H9 (cell line): ENCODE data around the gene KAZN. TPM values are rescaled to one million over a fixed set of nuclear protein-coding genes. Genes with fewer than 3 reads are reported as not detected.

Experiments
- DNase-seq: peaks from one replicate; pipeline ENCODE4 v3.0.0-alpha.2; 2017
- H2AFZ ChIP-seq: one replicate; pipeline ENCODE4 v1.6.1; 2013; ENCODE audit warnings: mild to moderate bottlenecking, low read length, control low read depth, moderate library complexity
- H2AK5ac ChIP-seq: 2 replicates; pipeline ENCODE4 v1.6.1; 2013; ENCODE audit warnings: low read length, control low read depth, mixed read lengths; ENCODE audit not compliant: insufficient read length
- H2BK120ac ChIP-seq: one replicate; pipeline ENCODE4 v1.6.1; 2013; ENCODE audit warnings: low read depth, mild to moderate bottlenecking, low read length, control low read depth, inconsistent platforms; ENCODE audit not compliant: poor library complexity, severe bottlenecking
- H2BK12ac ChIP-seq: 2 replicates; pipeline ENCODE4 v1.6.1; 2013; ENCODE audit warnings: low read length, control low read depth, mixed read lengths, low read depth; ENCODE audit not compliant: insufficient read length
- H2BK15ac ChIP-seq: 2 replicates; pipeline ENCODE4 v1.6.1; 2013; ENCODE audit warnings: low read depth, low read length, control low read depth
- H2BK20ac ChIP-seq: one replicate; pipeline ENCODE4 v1.6.1; 2013; ENCODE audit warnings: low read depth, mild to moderate bottlenecking, low read length, control low read depth, inconsistent platforms; ENCODE audit not compliant: poor library complexity, severe bottlenecking
- H2BK5ac ChIP-seq: 2 replicates; pipeline ENCODE4 v1.6.1; 2013; ENCODE audit warnings: low read length, control low read depth, mixed read lengths; ENCODE audit not compliant: insufficient read length
- H3K14ac ChIP-seq: 2 replicates; pipeline ENCODE4 v1.6.1; 2013; ENCODE audit warnings: low read length, control low read depth; ENCODE audit not compliant: insufficient read depth
- H3K18ac ChIP-seq: 2 replicates; pipeline ENCODE4 v1.6.1; 2013; ENCODE audit warnings: low read depth, mild to moderate bottlenecking, mixed read lengths, low read length, control low read depth; ENCODE audit not compliant: insufficient read length
- H3K23ac ChIP-seq: 2 replicates; pipeline ENCODE4 v1.6.1; 2013; ENCODE audit warnings: low read length, control low read depth, mixed read lengths, low read depth; ENCODE audit not compliant: insufficient read length
- H3K23me2 ChIP-seq: 2 replicates; pipeline ENCODE4 v1.6.1; 2013; ENCODE audit warnings: low read depth, mild to moderate bottlenecking, mixed read lengths, low read length, control low read depth; ENCODE audit not compliant: insufficient read length, poor library complexity, severe bottlenecking
- H3K27ac ChIP-seq: 2 replicates; pipeline ENCODE4 v1.5.1; 2013; ENCODE audit warnings: low read length, control low read depth, mixed read lengths, low read depth; ENCODE audit not compliant: insufficient read length
- H3K27me3 ChIP-seq: 2 replicates; pipeline ENCODE4 v1.6.1; 2013; ENCODE audit warnings: low read length, control low read depth, inconsistent platforms; ENCODE audit not compliant: insufficient read depth
- H3K4ac ChIP-seq: 2 replicates; pipeline ENCODE4 v1.6.1; 2013; ENCODE audit warnings: low read depth, mild to moderate bottlenecking, control low read depth, inconsistent platforms, low read length, moderate library complexity
- H3K4me1 ChIP-seq: 2 replicates; pipeline ENCODE4 v1.6.1; 2013; ENCODE audit warnings: low read length, control low read depth, inconsistent platforms; ENCODE audit not compliant: insufficient read depth
- H3K4me2 ChIP-seq: 2 replicates; pipeline ENCODE4 v1.6.1; 2013; ENCODE audit warnings: low read length, control low read depth, mixed read lengths; ENCODE audit not compliant: insufficient read length, insufficient read depth
- H3K56ac ChIP-seq: 2 replicates; pipeline ENCODE4 v1.6.1; 2013; ENCODE audit warnings: low read depth, mild to moderate bottlenecking, mixed read lengths, low read length, control low read depth; ENCODE audit not compliant: insufficient read length
- H3K79me1 ChIP-seq: 2 replicates; pipeline ENCODE4 v1.6.1; 2013; ENCODE audit warnings: low read depth, mild to moderate bottlenecking, moderate library complexity, low read length, control low read depth, inconsistent platforms; ENCODE audit not compliant: insufficient read depth, poor library complexity, severe bottlenecking
- H3K79me2 ChIP-seq: 2 replicates; pipeline ENCODE4 v1.6.1; 2013; ENCODE audit warnings: low read length, control low read depth, inconsistent platforms; ENCODE audit not compliant: insufficient read depth
- H3K9ac ChIP-seq: 2 replicates; pipeline ENCODE4 v1.6.1; 2013; ENCODE audit warnings: low read length, control low read depth, mixed read lengths; ENCODE audit not compliant: insufficient read length; ENCODE audit errors: extremely low read depth
- H3K9me3 ChIP-seq: one replicate; pipeline ENCODE4 v1.6.1; 2013; ENCODE audit warnings: low read depth, low read length, inconsistent platforms; ENCODE audit not compliant: control insufficient read depth
- H3T11ph ChIP-seq: one replicate; pipeline ENCODE4 v1.6.1; 2013; ENCODE audit warnings: mild to moderate bottlenecking, low read length, control low read depth, inconsistent platforms
- H4K20me1 ChIP-seq: one replicate; pipeline ENCODE4 v1.6.1; 2013; ENCODE audit not compliant: control insufficient read depth, insufficient read length, insufficient read depth
- H4K5ac ChIP-seq: 2 replicates; pipeline ENCODE4 v1.6.1; 2013; ENCODE audit warnings: low read depth, mild to moderate bottlenecking, mixed read lengths, low read length, control low read depth; ENCODE audit not compliant: insufficient read length
- H4K8ac ChIP-seq: replicated peaks from 2 replicates; pipeline ENCODE4 v1.6.1; 2013; ENCODE audit warnings: low read length, control low read depth, mixed read lengths, low read depth; ENCODE audit not compliant: insufficient read length
- H4K91ac ChIP-seq: 2 replicates; pipeline ENCODE4 v1.6.1; 2013; ENCODE audit warnings: low read depth, mild to moderate bottlenecking, moderate library complexity, mixed read lengths, low read length, control low read depth; ENCODE audit not compliant: insufficient read length
- H3K27ac Mint-ChIP-seq, 3 experiments: 2 replicates in 2 of 3; 3 replicates in 1 of 3; pipeline ENCODE4 v1.8.0; 2020 to 2021; ENCODE audit warnings: mixed read lengths in 3 of 3, mild to moderate bottlenecking in 1 of 3, moderate library complexity in 1 of 3
- H3K27me3 Mint-ChIP-seq: 2 replicates; pipeline ENCODE4 v1.8.0; 2021; ENCODE audit warnings: low read depth, mild to moderate bottlenecking, moderate library complexity, mixed read lengths
- H3K36me3 Mint-ChIP-seq, 3 experiments: 2 replicates in 2 of 3; 3 replicates in 1 of 3; pipeline ENCODE4 v1.8.0; 2020 to 2021; ENCODE audit warnings: low read depth in 3 of 3, mixed read lengths in 3 of 3; ENCODE audit not compliant: insufficient read depth in 1 of 3
- H3K4me1 Mint-ChIP-seq, 2 experiments: 2 replicates each; pipeline ENCODE4 v1.8.0; 2020; ENCODE audit warnings: mixed read lengths in 2 of 2
- H3K4me3 Mint-ChIP-seq, 2 experiments: 2 replicates in 1 of 2; 3 replicates in 1 of 2; pipeline ENCODE4 v1.8.0; 2020 to 2021; ENCODE audit warnings: mild to moderate bottlenecking in 2 of 2, mixed read lengths in 2 of 2, moderate library complexity in 1 of 2
- H3K9me3 Mint-ChIP-seq, 2 experiments: 2 replicates in 1 of 2; 3 replicates in 1 of 2; pipeline ENCODE4 v1.8.0; 2020; ENCODE audit warnings: mild to moderate bottlenecking in 2 of 2, mixed read lengths in 2 of 2, moderate library complexity in 1 of 2
- whole genome bisulfite sequencing: extraction: QIAGEN DNeasy Blood & Tissue Kit; methylation state at CpG from one replicate; pipeline ENCODE4 v1.1.7; 2013; ENCODE audit warnings: missing lambda C conversion rate, low lambda C conversion rate, mixed read lengths; ENCODE audit not compliant: insufficient read length; ENCODE audit errors: extremely low coverage; 5-methylcytosine and 5-hydroxymethylcytosine counted together
- total RNA-seq: library from RNA; stranded (reverse); gene quantifications from 2 replicates; pipeline ENCODE4 v1.2.1, GENCODE V29; 2021
- TF ChIP-seq, protein P1 (sequence below): fragments of 200-600 bp; sonication (generic); conservative IDR thresholded peaks from 3 replicates; pipeline ENCODE4 v1.8.0; 2021; ENCODE audit warnings: antibody characterized with exemption, mild to moderate bottlenecking

KAZN gene
- total RNA-seq, 1 experiment from 2014 or later, result 7.6 TPM

- Histone ChIP-seq H2BK20ac (no peak overlapping the region), H3K27ac (no peak overlapping the region), H4K5ac (no peak overlapping the region), H2BK15ac (no peak overlapping the region), H3K4me2 (no peak overlapping the region), H3K9ac (no peak overlapping the region), H3K4me1 (no peaks in the 10 kb centered on the region), H2AK5ac (no peak overlapping the region), H4K20me1 (no peaks in the 10 kb centered on the region), H3K18ac (no peak overlapping the region), H2BK5ac (no peak overlapping the region), H4K91ac (no peak overlapping the region), H3K56ac (no peak overlapping the region), H4K8ac (no peak overlapping the region), H3K14ac (no peak overlapping the region), H2BK120ac (no peak overlapping the region), H3K79me2 (no peaks in the 10 kb centered on the region), H3T11ph (no peak overlapping the region), H2BK12ac (no peak overlapping the region), H3K9me3 (no peaks in the 10 kb centered on the region), H3K23me2 (no peaks in the 10 kb centered on the region), H3K4ac (no peak overlapping the region), H2AFZ (no peak overlapping the region), H3K79me1 (no peaks in the 10 kb centered on the region), H3K23ac (no peak overlapping the region), H3K27me3 (no peaks in the 10 kb centered on the region)
- DNase-seq, result no peak
- WGBS, result no CpG with 5 or more reads among the region's 9 CpGs
- Mint-ChIP-seq H3K27ac (no peak overlapping the region), H3K27me3 (peaks cover 6% of the 10 kb centered on the region; the same call in 1 of the 2 replicates), H3K4me3 (no peak overlapping the region), H3K9me3 (no peaks in the 10 kb centered on the region), H3K36me3 (no peaks in the 10 kb centered on the region), H3K4me1 (peaks cover 0 to 5% of the 10 kb centered on the region in 2 experiments; a peak in 1 of 4 replicates)
- TF ChIP-seq, protein P1, sequence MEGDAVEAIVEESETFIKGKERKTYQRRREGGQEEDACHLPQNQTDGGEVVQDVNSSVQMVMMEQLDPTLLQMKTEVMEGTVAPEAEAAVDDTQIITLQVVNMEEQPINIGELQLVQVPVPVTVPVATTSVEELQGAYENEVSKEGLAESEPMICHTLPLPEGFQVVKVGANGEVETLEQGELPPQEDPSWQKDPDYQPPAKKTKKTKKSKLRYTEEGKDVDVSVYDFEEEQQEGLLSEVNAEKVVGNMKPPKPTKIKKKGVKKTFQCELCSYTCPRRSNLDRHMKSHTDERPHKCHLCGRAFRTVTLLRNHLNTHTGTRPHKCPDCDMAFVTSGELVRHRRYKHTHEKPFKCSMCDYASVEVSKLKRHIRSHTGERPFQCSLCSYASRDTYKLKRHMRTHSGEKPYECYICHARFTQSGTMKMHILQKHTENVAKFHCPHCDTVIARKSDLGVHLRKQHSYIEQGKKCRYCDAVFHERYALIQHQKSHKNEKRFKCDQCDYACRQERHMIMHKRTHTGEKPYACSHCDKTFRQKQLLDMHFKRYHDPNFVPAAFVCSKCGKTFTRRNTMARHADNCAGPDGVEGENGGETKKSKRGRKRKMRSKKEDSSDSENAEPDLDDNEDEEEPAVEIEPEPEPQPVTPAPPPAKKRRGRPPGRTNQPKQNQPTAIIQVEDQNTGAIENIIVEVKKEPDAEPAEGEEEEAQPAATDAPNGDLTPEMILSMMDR, result no peak
These were observed 478.3 kb downstream of the KAZN start for GRCh38 chr1:15076807-15077206.
